ENCODE results near the gene SATB2.
A peak's percentile ranks its signal among the peaks of the same experiment; 100 is the strongest.

DNA sequence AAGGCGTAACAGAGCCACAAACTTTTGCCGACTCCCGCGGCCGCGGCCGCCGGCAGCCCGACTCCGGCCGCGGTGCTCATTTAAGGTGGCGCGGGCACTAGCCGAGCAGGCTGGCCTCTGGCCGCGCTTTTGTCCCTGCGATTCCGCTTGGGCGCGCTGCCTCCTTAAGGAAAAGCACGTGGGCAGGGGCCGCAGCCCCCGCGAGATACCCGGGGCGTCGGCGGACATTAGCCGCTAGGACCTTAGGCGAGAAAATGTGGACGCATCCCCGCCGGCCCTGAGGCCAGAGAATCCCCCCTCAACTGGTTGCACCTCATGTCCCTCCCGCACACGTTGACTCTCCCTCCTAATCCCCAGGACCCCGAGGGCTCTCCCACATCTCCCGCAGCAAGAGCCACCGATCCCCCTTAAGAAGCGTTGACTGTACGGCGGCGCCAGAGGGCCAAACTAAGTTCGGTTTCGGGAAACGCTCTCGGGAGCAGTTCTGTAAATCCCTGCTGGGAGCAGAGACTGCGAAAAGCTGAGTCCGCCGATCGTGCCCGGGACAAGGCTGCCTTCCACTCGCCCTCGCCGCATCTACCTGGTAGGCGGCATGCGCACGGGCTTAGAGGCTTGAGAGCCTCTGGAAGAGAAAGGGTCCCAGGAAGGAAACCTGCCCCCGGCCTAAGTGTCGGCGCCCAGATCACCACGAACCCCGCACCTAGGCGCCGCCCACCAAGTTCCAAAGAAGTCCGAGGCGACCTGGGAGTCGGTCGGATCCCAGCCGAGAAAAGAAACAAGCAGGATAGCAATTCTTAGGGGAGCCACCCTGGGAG, 1.8 kb upstream of the SATB2 start:
- TF ChIP-seq, protein P1, sequence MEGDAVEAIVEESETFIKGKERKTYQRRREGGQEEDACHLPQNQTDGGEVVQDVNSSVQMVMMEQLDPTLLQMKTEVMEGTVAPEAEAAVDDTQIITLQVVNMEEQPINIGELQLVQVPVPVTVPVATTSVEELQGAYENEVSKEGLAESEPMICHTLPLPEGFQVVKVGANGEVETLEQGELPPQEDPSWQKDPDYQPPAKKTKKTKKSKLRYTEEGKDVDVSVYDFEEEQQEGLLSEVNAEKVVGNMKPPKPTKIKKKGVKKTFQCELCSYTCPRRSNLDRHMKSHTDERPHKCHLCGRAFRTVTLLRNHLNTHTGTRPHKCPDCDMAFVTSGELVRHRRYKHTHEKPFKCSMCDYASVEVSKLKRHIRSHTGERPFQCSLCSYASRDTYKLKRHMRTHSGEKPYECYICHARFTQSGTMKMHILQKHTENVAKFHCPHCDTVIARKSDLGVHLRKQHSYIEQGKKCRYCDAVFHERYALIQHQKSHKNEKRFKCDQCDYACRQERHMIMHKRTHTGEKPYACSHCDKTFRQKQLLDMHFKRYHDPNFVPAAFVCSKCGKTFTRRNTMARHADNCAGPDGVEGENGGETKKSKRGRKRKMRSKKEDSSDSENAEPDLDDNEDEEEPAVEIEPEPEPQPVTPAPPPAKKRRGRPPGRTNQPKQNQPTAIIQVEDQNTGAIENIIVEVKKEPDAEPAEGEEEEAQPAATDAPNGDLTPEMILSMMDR (IDR thresholded peaks at IDR 0.05), result peak in 3 of 6 experiments; percentile 5 to 28 (median 20)
- TF ChIP-seq POLR2A (IDR thresholded peaks at IDR 0.05), result peak in 1 of 2 donors; percentile 33
